ENCODE data around the gene NRP2. TPM values are rescaled to one million over a fixed set of nuclear protein-coding genes. Genes with fewer than 3 reads are reported as not detected.

The NRP2 gene
- total and polyA plus RNA-seq, 2 donors (not counting 1 experiment from before 2014, with no cell fraction given) = 1.8 to 6.8 TPM

- ChIA-PET CTCF (interaction anchor here (1.2 kb wide), 1 partner anchor 8 kb away, joined by 3 read pairs; no protein-coding TSS in a partner anchor), POLR2A (no interaction called here)
- Histone ChIP-seq H2AFZ (ENCODE audit: insufficient read depth, low read depth, low read length, poor library complexity, severe bottlenecking) (no peak overlapping the region), H3K4me1 (ENCODE audit: control insufficient read depth in 2 of 2, insufficient read depth in 2 of 2, low read length in 2 of 2) (peaks cover 7% of the 10 kb centered on the region in 2 donors), H4K20me1 (ENCODE audit: control insufficient read depth, insufficient read depth, low read length, poor library complexity, severe bottlenecking) (no peaks in the 10 kb centered on the region), H3K27ac (ENCODE audit: low read length in 2 of 2) (no peak overlapping the region), H3K4me3 (ENCODE audit: control extremely low read depth in 1 of 5, extremely low read depth in 1 of 5, insufficient read depth in 1 of 5, low read depth in 2 of 5, low read length in 4 of 5) (no peak overlapping the region), H3K9me3 (ENCODE audit: control extremely low read depth in 1 of 3, control insufficient read depth in 2 of 3, insufficient read depth in 1 of 3, low read length in 2 of 3) (no peaks in the 10 kb centered on the region), H3K27me3 (replicated peaks in 1 of 4; ENCODE audit: control extremely low read depth in 1 of 4, control insufficient read depth in 3 of 4, insufficient read depth in 4 of 4, low read length in 3 of 4) (peaks cover 0 to 11% (median 4%) of the 10 kb centered on the region in 4 experiments), H3K36me3 (replicated peaks in 1 of 2; ENCODE audit: control extremely low read depth in 1 of 2, control insufficient read depth in 1 of 2, extremely low read depth in 1 of 2, insufficient read depth in 2 of 2, low read length in 1 of 2) (no peaks in the 10 kb centered on the region), H3K4me2 (replicated peaks; ENCODE audit: low read depth, low read length, poor library complexity, severe bottlenecking) (no peak overlapping the region), H3K9ac (ENCODE audit: low read length) (no peak overlapping the region), H3K79me2 (ENCODE audit: control insufficient read depth, insufficient read depth, low read length) (no peaks in the 10 kb centered on the region)
- Mint-ChIP-seq H3K27ac (no peak overlapping the region), H3K4me3 (no peak overlapping the region), H3K9me3 (ENCODE audit: insufficient read depth) (no peaks in the 10 kb centered on the region), H3K4me1 (no peaks in the 10 kb centered on the region), H3K27me3 (peaks cover 6% of the 10 kb centered on the region)
- DNase-seq (no peak), ATAC-seq (ENCODE audit: low read depth) (no peak)
- 95% methylated on average over 3 of the region's 4 CpGs for WGBS (ENCODE audit: insufficient coverage)
- intact Hi-C loops (cut with micrococcal nuclease) = no loop called here
- TF ChIP-seq EZH2 (IDR thresholded peaks at IDR 0.05; ENCODE audit: borderline replicate concordance, insufficient read depth, low read depth, low read length, poor library complexity, severe bottlenecking) = no peak
- no peak for TF ChIP-seq CTCF (IDR thresholded peaks at IDR 0.05)
Measured at GRCh38 chr2:205761421-205761820, 79.1 kb downstream of the NRP2 start.

GRCh38 chr2:205762881-205763280, 80.6 kb downstream of the NRP2 start:
- no peaks in the 10 kb centered on the region for H3K79me2 ChIP-seq (ENCODE audit: control insufficient read depth, insufficient read depth, low read length)
- ATAC-seq (ENCODE audit: low read depth) = no peak
- Mint-ChIP-seq H3K4me1 (peaks cover 2% of the 10 kb centered on the region), H3K27me3 (peaks cover 11% of the 10 kb centered on the region), H3K9me3 (ENCODE audit: insufficient read depth) (no peaks in the 10 kb centered on the region), H3K27ac (no peak overlapping the region), H3K4me3 (no peak overlapping the region)
- peaks cover 0 to 11% (median 4%) of the 10 kb centered on the region in 4 experiments for H3K27me3 ChIP-seq (replicated peaks in 1 of 4; ENCODE audit: control extremely low read depth in 1 of 4, control insufficient read depth in 3 of 4, insufficient read depth in 4 of 4, low read length in 3 of 4)
- ChIA-PET POLR2A (no interaction called here), CTCF (interaction anchor here (1.1 kb wide), 1 partner anchor 12 kb away, joined by 3 read pairs; no protein-coding TSS in a partner anchor)
- H3K36me3 ChIP-seq (replicated peaks in 1 of 2; ENCODE audit: control extremely low read depth in 1 of 2, control insufficient read depth in 1 of 2, extremely low read depth in 1 of 2, insufficient read depth in 2 of 2, low read length in 1 of 2) = no peaks in the 10 kb centered on the region
- no peak for TF ChIP-seq CTCF (IDR thresholded peaks at IDR 0.05)
- no peak for TF ChIP-seq EZH2 (IDR thresholded peaks at IDR 0.05; ENCODE audit: borderline replicate concordance, insufficient read depth, low read depth, low read length, poor library complexity, severe bottlenecking)
- no peak overlapping the region for H2AFZ ChIP-seq (ENCODE audit: insufficient read depth, low read depth, low read length, poor library complexity, severe bottlenecking)
- intact Hi-C loops (cut with micrococcal nuclease) = no loop called here
- no peaks in the 10 kb centered on the region for H3K9me3 ChIP-seq (ENCODE audit: control extremely low read depth in 1 of 3, control insufficient read depth in 2 of 3, insufficient read depth in 1 of 3, low read length in 2 of 3)
- H4K20me1 ChIP-seq (ENCODE audit: control insufficient read depth, insufficient read depth, low read length, poor library complexity, severe bottlenecking) = no peaks in the 10 kb centered on the region
- no peak for DNase-seq
- H3K4me1 ChIP-seq (ENCODE audit: control insufficient read depth in 2 of 2, insufficient read depth in 2 of 2, low read length in 2 of 2) = peaks cover 7 to 11% of the 10 kb centered on the region in 2 donors
- no peak overlapping the region for H3K9ac ChIP-seq (ENCODE audit: low read length)
- H3K4me3 ChIP-seq (ENCODE audit: control extremely low read depth in 1 of 5, extremely low read depth in 1 of 5, insufficient read depth in 1 of 5, low read depth in 2 of 5, low read length in 4 of 5) = no peak overlapping the region
- H3K4me2 ChIP-seq (replicated peaks; ENCODE audit: low read depth, low read length, poor library complexity, severe bottlenecking) = no peak overlapping the region
- no peak overlapping the region for H3K27ac ChIP-seq (ENCODE audit: low read length in 2 of 2)

All from B cell (primary cell).